Dedifferentiated amniotic fluid mesenchymal stem cell (primary cell): ENCODE measurements around the gene CENPF.

ENCODE experiments used
- DNase-seq: peaks from one replicate; pipeline ENCODE4 v3.0.0-alpha.2; 2016; ENCODE audit errors: extremely low spot score

Gene CENPF

GRCh38 chr1:214623430-214623829 is 20.4 kb downstream of the CENPF start:
- DNase-seq = no peak

- no peak for DNase-seq
Measured at GRCh38 chr1:214632091-214632490, 29.1 kb downstream of the CENPF start.

GRCh38 chr1:214633686-214634085 is 30.7 kb downstream of the CENPF start:
- DNase-seq = no peak

GRCh38 chr1:214634267-214634666 is 31.3 kb downstream of the CENPF start:
- no peak for DNase-seq

GRCh38 chr1:214635086-214635485 is 32.1 kb downstream of the CENPF start:
- DNase-seq = no peak

- no peak for DNase-seq
Measured at GRCh38 chr1:214635506-214635905, 32.5 kb downstream of the CENPF start.

- DNase-seq = no peak
Measured at GRCh38 chr1:214636436-214636835, 33.4 kb downstream of the CENPF start.

GRCh38 chr1:214637125-214637524 is 34.1 kb downstream of the CENPF start:
- DNase-seq = no peak

GRCh38 chr1:214637722-214638458 is 34.9 kb downstream of the CENPF start:
- DNase-seq = peak; percentile 27

- DNase-seq = no peak
Measured at GRCh38 chr1:214638459-214638807, 35.4 kb downstream of the CENPF start.

- no peak for DNase-seq
Measured at GRCh38 chr1:214638997-214639396, 36.0 kb downstream of the CENPF start.

GRCh38 chr1:214640431-214641213 is 37.6 kb downstream of the CENPF start:
- no peak for DNase-seq

- no peak for DNase-seq
Measured at GRCh38 chr1:214641214-214641895, 38.4 kb downstream of the CENPF start.

- DNase-seq = no peak
Measured at GRCh38 chr1:214643030-214643429, 40.0 kb downstream of the CENPF start.

GRCh38 chr1:214645712-214646111 is 42.7 kb downstream of the CENPF start:
- no peak for DNase-seq

- no peak for DNase-seq
Measured at GRCh38 chr1:214648801-214649200, 45.8 kb downstream of the CENPF start.

- DNase-seq = no peak
Measured at GRCh38 chr1:214649607-214650006, 46.6 kb downstream of the CENPF start.

GRCh38 chr1:214650664-214651063 is 47.7 kb downstream of the CENPF start:
- no peak for DNase-seq

- no peak for DNase-seq
Measured at GRCh38 chr1:214657299-214657698, 54.3 kb downstream of the CENPF start.

- no peak for DNase-seq
Measured at GRCh38 chr1:214658175-214658574, 55.2 kb downstream of the CENPF start.

- peak; percentile 31 for DNase-seq
Measured at GRCh38 chr1:214658785-214659184, 55.8 kb downstream of the CENPF start.

- no peak for DNase-seq
Measured at GRCh38 chr1:214660190-214660589, 57.2 kb downstream of the CENPF start.

GRCh38 chr1:214660900-214661299 is 57.9 kb downstream of the CENPF start:
- peak; percentile 43 for DNase-seq
